Trophoblast cell (in vitro differentiated cells and primary cell): ENCODE measurements around the gene SMC3.
"Not testable (repeated sequence)": the region's sequence is repeated elsewhere in the genome, so short reads cannot be mapped to it uniquely, and the experiment has no call there.

Experiments used
- DNase-seq, 2 donors: peaks; one replicate each; pipeline ENCODE4 v3.0.0-alpha.2; 2016
- H2AFZ ChIP-seq: 2 replicates; pipeline ENCODE4 v1.6.1; 2013; ENCODE audit warnings: low read length, moderate library complexity, mild to moderate bottlenecking; ENCODE audit not compliant: insufficient read depth, poor library complexity
- H2AK5ac ChIP-seq: 2 replicates; pipeline ENCODE4 v1.6.1; 2013; ENCODE audit warnings: mild to moderate bottlenecking, low read length
- H2BK120ac ChIP-seq: 2 replicates; pipeline ENCODE4 v1.6.1; 2013; ENCODE audit warnings: low read length, mild to moderate bottlenecking, moderate library complexity; ENCODE audit not compliant: insufficient read depth, poor library complexity
- H2BK12ac ChIP-seq: 2 replicates; pipeline ENCODE4 v1.6.1; 2013; ENCODE audit warnings: mild to moderate bottlenecking, low read length, moderate library complexity
- H2BK5ac ChIP-seq: 2 replicates; pipeline ENCODE4 v1.6.1; 2013; ENCODE audit warnings: low read length, low read depth, moderate library complexity, mild to moderate bottlenecking; ENCODE audit not compliant: poor library complexity
- H3K14ac ChIP-seq: 2 replicates; pipeline ENCODE4 v1.6.1; 2013; ENCODE audit warnings: mild to moderate bottlenecking, low read length
- H3K18ac ChIP-seq: 2 replicates; pipeline ENCODE4 v1.6.1; 2013; ENCODE audit warnings: mild to moderate bottlenecking, low read length
- H3K23ac ChIP-seq: 2 replicates; pipeline ENCODE4 v1.6.1; 2013; ENCODE audit warnings: low read length
- H3K27ac ChIP-seq: 2 replicates; pipeline ENCODE4 v1.5.1; 2013; ENCODE audit warnings: low read depth, mild to moderate bottlenecking, inconsistent platforms, low read length, moderate library complexity
- H3K27me3 ChIP-seq: 2 replicates; pipeline ENCODE4 v1.6.1; 2013; ENCODE audit warnings: inconsistent platforms, mild to moderate bottlenecking, low read length, moderate library complexity; ENCODE audit not compliant: insufficient read depth
- H3K36me3 ChIP-seq, 2 experiments: 1 replicate in 1 of 2; 2 replicates in 1 of 2; pipeline ENCODE4 v1.6.1; 2013; ENCODE audit warnings: low read length in 2 of 2, mild to moderate bottlenecking in 2 of 2, moderate library complexity in 1 of 2; ENCODE audit not compliant: insufficient read depth in 2 of 2, control insufficient read depth in 1 of 2
- H3K4ac ChIP-seq: 2 replicates; pipeline ENCODE4 v1.6.1; 2013; ENCODE audit warnings: low read depth, mild to moderate bottlenecking, low read length, moderate library complexity
- H3K4me1 ChIP-seq, 2 experiments: 1 replicate in 1 of 2; 2 replicates in 1 of 2; pipeline ENCODE4 v1.6.1; 2013; ENCODE audit warnings: low read length in 2 of 2, mild to moderate bottlenecking in 2 of 2, moderate library complexity in 1 of 2; ENCODE audit not compliant: insufficient read depth in 2 of 2, control insufficient read depth in 1 of 2
- H3K4me2 ChIP-seq: 2 replicates; pipeline ENCODE4 v1.6.1; 2013; ENCODE audit warnings: inconsistent platforms, mild to moderate bottlenecking, low read length, moderate library complexity
- H3K4me3 ChIP-seq: 2 replicates; pipeline ENCODE4 v1.5.1; 2013; ENCODE audit warnings: mild to moderate bottlenecking, low read depth, low read length, inconsistent platforms
- H3K79me1 ChIP-seq: one replicate; pipeline ENCODE4 v1.6.1; 2013; ENCODE audit warnings: low read length
- H3K79me2 ChIP-seq: 2 replicates; pipeline ENCODE4 v1.6.1; 2013; ENCODE audit warnings: low read length, mild to moderate bottlenecking; ENCODE audit not compliant: control insufficient read depth, insufficient read depth, poor library complexity
- H3K9ac ChIP-seq: 2 replicates; pipeline ENCODE4 v1.6.1; 2013; ENCODE audit warnings: mild to moderate bottlenecking, low read length
- H3K9me3 ChIP-seq: 2 replicates; pipeline ENCODE4 v1.6.1; 2013; ENCODE audit warnings: low read depth, mild to moderate bottlenecking, control low read depth, inconsistent platforms, low read length; ENCODE audit not compliant: insufficient read depth
- H4K12ac ChIP-seq: 2 replicates; pipeline ENCODE4 v1.6.1; 2013; ENCODE audit warnings: low read depth, mild to moderate bottlenecking, low read length, moderate library complexity
- H4K8ac ChIP-seq: 2 replicates; pipeline ENCODE4 v1.6.1; 2013; ENCODE audit warnings: low read depth, mild to moderate bottlenecking, low read length, moderate library complexity
- H4K91ac ChIP-seq: one replicate; pipeline ENCODE4 v1.6.1; 2013; ENCODE audit warnings: low read depth, mild to moderate bottlenecking, low read length, moderate library complexity
- WGBS: extraction: QIAGEN DNeasy Blood & Tissue Kit; methylation state at CpG from one replicate; pipeline ENCODE4 v1.1.7; 2013; ENCODE audit warnings: missing lambda C conversion rate; ENCODE audit not compliant: insufficient read length, insufficient coverage; ENCODE audit errors: extremely low coverage; 5-methylcytosine and 5-hydroxymethylcytosine counted together

Gene SMC3

GRCh38 chr10:110623316-110623715 is 55.8 kb downstream of the SMC3 start:
- H2BK5ac ChIP-seq, H3K4me3 ChIP-seq, H2BK12ac ChIP-seq, H3K79me1 ChIP-seq, H4K12ac ChIP-seq, H3K27ac ChIP-seq, H3K14ac ChIP-seq, H3K9ac ChIP-seq, DNase-seq, H2BK120ac ChIP-seq, H3K4ac ChIP-seq, H3K4me2 ChIP-seq, H3K18ac ChIP-seq, H2AFZ ChIP-seq, H3K36me3 ChIP-seq, H2AK5ac ChIP-seq, H3K4me1 ChIP-seq, H4K8ac ChIP-seq, H4K91ac ChIP-seq, H3K79me2 ChIP-seq, H3K23ac ChIP-seq, H3K27me3 ChIP-seq, H3K9me3 ChIP-seq: not testable (repeated sequence)
- WGBS: no CpG with 5 or more reads among the region's 4 CpGs

- Histone ChIP-seq H4K8ac (no peak overlapping the region), H2BK120ac (no peak overlapping the region), H2BK12ac (no peak overlapping the region), H3K4me2 (no peak overlapping the region), H2AK5ac (no peak overlapping the region), H3K27me3 (no peaks in the 10 kb centered on the region), H3K36me3 (no peaks in the 10 kb centered on the region), H3K23ac (no peak overlapping the region), H2AFZ (no peak overlapping the region), H3K27ac (no peak overlapping the region), H2BK5ac (no peak overlapping the region), H3K14ac (no peak overlapping the region), H3K79me2 (no peaks in the 10 kb centered on the region), H3K4me1 (no peaks in the 10 kb centered on the region), H3K79me1 (no peaks in the 10 kb centered on the region), H3K9me3 (no peaks in the 10 kb centered on the region), H4K12ac (no peak overlapping the region), H3K18ac (no peak overlapping the region), H3K9ac (no peak overlapping the region), H3K4me3 (no peak overlapping the region), H3K4ac (no peak overlapping the region), H4K91ac (no peak overlapping the region)
- no peak for DNase-seq
- no CpG with 5 or more reads among the region's 6 CpGs for WGBS
Measured at GRCh38 chr10:110625356-110625894, 57.9 kb downstream of the SMC3 start.

- Histone ChIP-seq H3K23ac (no peak overlapping the region), H2AK5ac (no peak overlapping the region), H2BK12ac (no peak overlapping the region), H3K9ac (no peak overlapping the region), H3K27ac (no peak overlapping the region), H3K36me3 (no peaks in the 10 kb centered on the region), H4K91ac (no peak overlapping the region), H2BK120ac (no peak overlapping the region), H4K8ac (no peak overlapping the region), H3K79me1 (no peaks in the 10 kb centered on the region), H4K12ac (no peak overlapping the region), H3K18ac (no peak overlapping the region), H3K4me1 (no peaks in the 10 kb centered on the region), H3K4me3 (no peak overlapping the region), H3K4me2 (no peak overlapping the region), H3K79me2 (no peaks in the 10 kb centered on the region), H3K4ac (no peak overlapping the region), H2AFZ (no peak overlapping the region), H2BK5ac (no peak overlapping the region), H3K14ac (no peak overlapping the region), H3K27me3 (no peaks in the 10 kb centered on the region), H3K9me3 (no peaks in the 10 kb centered on the region)
- no CpG with 5 or more reads among the region's 5 CpGs for WGBS
- no peak for DNase-seq
Measured at GRCh38 chr10:110625951-110626855, 58.7 kb downstream of the SMC3 start.

- Histone ChIP-seq H2BK120ac (no peak overlapping the region), H4K8ac (no peak overlapping the region), H3K4me2 (no peak overlapping the region), H3K36me3 (no peaks in the 10 kb centered on the region), H3K18ac (no peak overlapping the region), H3K4me3 (no peak overlapping the region), H3K14ac (no peak overlapping the region), H2AFZ (no peak overlapping the region), H2AK5ac (no peak overlapping the region), H2BK5ac (no peak overlapping the region), H3K4me1 (no peaks in the 10 kb centered on the region), H3K9me3 (no peaks in the 10 kb centered on the region), H3K9ac (no peak overlapping the region), H4K12ac (no peak overlapping the region), H3K23ac (no peak overlapping the region), H3K27me3 (no peaks in the 10 kb centered on the region), H3K79me2 (no peaks in the 10 kb centered on the region), H3K4ac (no peak overlapping the region), H3K79me1 (no peaks in the 10 kb centered on the region), H3K27ac (no peak overlapping the region), H4K91ac (no peak overlapping the region), H2BK12ac (no peak overlapping the region)
- DNase-seq: no peak
Measured at GRCh38 chr10:110628161-110628560, 60.7 kb downstream of the SMC3 start.
